Activated T-cell treated with anti-CD3 and anti-CD28 coated beads for 1 hour (primary cell): ENCODE measurements around the gene GALNTL6.
A peak's percentile ranks its signal among the peaks of the same experiment; 100 is the strongest.

ENCODE experiments used
- DNase-seq: peaks from one replicate; pipeline ENCODE4 v3.0.0-alpha.2; 2020; ENCODE audit warnings: low read depth

GALNTL6 gene

DNA sequence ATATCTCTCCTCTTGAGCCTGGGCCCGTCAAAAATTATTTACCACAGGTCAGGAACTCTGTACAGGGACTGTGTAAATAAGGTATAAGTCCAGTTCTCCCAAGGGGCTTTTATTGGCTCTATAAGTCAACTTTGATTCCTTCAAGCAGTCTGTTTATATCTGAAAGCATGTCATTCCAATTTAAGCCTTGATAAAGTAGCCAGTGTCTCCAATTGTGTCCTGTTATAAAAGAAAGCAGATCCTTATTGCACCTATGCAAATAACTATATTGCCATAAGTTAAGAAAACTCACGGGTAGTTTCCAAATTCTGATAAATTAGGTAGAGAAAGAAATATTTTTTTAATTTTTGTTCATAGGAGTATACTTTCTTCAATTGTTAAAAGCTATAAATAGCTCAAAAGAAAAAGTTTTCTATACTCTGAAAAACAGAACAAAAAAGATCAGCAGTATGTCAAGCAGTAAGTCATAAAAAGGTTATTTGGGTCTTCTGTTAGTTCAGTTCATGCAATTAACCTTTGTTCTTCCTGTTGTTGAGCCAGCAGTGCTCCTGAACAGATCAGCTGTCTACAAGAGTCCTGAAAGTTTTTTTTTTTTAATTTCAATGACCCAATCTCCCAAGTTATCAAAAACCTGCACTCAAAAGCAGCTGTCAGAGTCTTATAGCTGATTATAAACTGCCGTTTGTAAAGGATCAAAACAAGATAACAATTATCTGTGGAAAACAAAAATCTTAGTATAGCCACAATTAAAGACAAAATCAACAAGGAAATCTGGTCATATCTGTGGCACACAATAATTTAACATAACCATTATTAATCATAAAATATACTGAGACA is 1177.0 kb downstream of the GALNTL6 start:
- no peak for DNase-seq

DNA sequence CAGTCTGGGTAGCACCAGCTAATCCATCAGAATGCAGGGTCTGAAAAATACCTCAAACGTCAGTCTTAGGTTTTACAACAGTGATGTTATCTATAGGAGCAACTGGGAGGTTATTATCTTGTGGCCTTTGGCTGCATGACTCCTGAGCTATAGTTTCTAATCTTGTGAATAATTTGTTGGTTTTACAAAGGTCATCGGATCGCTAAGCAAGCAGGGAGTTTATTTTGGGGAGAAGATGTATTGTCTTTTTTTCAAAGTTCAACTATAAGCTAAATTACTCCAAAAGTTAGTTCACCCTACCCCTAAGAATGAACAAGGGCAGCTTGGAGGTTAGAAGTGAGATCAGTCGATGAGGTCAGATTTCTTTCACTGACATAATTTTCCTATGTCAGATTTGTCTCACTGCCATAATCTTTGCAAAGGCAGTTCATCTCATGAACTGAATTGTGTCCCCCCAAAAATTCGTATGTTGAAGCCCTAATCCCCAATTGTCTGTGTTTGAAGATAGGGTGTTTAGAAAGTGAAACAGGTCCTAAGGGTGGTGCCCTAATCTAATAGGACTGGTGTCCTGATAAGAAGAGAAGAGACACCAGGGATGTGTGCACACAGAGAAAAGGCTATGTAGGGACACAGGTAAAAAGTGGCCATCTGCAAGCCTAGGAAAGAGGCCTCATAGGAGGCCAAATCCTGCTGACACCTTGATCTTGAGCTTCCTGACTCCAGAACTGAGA is 1179.6 kb downstream of the GALNTL6 start:
- no peak for DNase-seq

DNA sequence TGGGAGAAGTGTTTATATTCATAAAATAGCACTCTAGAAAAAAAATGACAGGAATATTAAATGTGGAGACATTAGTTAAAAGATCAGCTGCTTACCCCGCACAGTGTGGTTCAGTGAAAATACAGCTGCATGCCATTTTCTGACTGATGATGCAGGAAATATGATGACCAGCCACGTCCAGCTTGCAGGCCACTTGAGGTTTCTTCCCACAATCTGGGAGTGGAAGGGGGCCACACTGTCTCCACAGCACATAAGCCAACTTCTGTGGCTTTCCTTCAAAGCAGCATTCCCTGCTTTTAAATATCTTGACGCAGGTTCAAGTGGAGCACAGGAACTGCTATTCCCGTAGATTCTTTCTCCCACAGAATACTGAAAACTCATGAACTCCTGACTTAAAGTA is 1182.0 kb downstream of the GALNTL6 start:
- no peak for DNase-seq

DNA sequence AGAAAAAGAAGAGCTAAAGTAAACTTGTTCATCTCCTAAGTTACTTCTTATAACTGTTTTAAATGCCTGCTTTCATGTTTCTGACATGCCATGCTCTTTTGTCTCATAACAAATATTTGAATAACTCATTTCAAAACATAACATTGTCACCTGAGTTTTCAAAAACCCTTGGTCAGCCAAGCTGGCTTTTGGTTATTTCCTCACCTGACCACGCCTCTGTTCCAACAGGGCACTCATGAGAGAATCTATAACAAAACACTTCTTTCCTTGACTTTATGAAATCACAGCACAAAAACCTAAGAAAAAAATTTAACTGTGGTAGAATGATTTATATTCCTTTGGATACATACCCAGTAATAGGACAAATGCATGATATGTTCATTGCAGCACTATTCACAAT is 1182.5 kb downstream of the GALNTL6 start:
- DNase-seq: no peak

DNA sequence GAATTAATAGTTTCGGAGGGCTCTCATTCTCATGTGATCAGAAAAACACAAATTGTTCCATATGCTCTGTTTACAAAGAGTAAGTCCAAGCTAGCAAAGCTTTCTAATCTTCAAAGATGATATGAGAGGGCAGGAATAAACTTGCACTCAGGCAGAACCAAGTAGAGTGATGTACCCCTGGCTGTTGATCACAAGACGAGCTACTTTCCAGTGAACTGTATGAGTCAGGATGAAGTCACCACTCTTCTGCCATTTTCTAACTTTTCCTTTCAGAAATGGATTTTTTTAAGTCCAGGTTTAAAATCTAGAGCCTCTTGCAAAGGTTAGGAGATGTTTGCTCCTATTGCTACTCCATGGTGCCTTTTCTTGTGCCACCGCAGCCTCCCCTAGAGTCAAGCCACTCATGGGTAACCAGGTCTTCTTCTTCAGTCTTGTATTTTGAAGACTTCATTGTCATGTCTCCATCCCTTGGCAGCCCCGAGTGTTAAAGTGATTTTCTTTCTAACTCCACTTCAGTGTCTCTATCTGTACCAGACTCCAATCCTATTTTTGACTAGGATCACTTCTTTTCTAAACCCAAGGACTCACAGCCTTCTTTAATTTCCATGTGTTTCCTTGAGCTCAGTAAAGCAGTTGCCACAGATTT is 1183.5 kb downstream of the GALNTL6 start:
- no peak for DNase-seq

DNA sequence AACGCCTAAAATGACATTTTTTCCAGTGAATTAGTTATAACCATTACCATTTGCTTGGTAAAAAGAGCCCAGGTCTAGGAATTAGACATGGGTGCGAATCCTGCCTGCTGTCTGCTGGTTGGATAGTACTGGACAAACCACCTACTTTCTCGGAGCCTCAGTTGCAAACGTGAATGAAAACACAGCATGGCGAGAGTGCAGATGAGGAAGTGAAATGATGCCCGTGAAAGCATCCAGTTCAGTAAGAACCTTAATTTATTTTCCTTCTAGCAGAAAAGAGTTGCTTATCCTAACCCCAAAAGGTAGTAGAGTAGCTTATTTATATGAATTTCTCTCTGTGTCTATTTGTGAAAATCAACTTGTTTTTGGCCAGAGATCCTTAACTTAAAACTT is 1184.0 kb downstream of the GALNTL6 start:
- DNase-seq: no peak

DNA sequence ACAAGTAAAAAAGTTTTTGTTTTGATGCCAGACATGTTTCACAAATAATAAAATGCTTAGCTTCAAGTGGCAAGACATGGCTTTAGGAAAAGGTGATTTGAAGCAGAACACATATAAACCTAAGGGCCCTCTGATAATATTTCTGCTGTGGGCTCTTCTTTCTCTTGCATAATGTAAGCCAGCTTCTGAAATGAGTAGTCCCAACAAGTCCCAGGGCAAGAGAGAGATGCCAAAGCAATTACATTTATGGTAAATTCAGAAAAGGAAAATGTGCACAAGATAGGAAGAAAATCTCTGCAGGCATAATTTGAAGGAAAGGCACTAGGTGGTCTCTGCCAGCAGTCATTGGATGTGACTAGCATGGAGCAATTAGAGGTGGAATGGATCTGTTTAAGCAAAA is 1184.7 kb downstream of the GALNTL6 start:
- no peak for DNase-seq

GRCh38 chr4:172998527-172999469 is 1185.6 kb downstream of the GALNTL6 start:
- no peak for DNase-seq

- no peak for DNase-seq
Measured at GRCh38 chr4:173001571-173001970, 1188.4 kb downstream of the GALNTL6 start.

DNA sequence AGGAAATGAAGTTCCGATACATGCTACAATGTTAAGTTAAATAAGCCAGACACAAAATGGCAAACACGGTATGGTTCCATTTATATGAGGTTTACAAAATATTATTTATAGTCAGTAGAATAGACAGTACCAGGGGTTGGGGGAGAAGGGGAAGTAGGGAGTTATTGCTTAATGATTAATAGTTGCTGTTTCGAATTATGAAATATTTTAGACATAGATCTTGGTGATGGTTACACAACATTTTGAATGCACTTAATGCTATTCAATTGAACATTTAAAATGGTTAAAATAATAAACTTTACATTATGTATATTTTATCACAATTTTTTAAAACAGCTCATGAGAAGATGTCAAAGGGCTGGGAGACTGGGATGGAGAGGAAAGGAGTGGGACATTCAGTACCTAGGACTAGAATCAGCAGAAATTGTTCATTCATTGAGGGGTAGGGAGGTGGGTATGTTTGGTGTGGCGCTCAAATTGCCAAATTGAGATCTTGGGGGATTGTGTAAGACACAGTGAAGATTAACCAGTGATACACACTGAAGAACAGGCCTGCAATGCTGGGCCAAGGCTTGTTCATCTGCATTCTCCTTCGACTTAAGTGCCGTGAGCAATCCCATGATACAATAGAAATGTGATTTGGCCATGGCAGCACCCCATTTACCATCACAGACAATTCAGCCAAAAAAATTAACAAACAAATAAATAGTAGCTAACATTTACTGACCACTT is 1189.8 kb downstream of the GALNTL6 start:
- DNase-seq: no peak

GRCh38 chr4:173005912-173006633 is 1192.9 kb downstream of the GALNTL6 start:
- no peak for DNase-seq

DNA sequence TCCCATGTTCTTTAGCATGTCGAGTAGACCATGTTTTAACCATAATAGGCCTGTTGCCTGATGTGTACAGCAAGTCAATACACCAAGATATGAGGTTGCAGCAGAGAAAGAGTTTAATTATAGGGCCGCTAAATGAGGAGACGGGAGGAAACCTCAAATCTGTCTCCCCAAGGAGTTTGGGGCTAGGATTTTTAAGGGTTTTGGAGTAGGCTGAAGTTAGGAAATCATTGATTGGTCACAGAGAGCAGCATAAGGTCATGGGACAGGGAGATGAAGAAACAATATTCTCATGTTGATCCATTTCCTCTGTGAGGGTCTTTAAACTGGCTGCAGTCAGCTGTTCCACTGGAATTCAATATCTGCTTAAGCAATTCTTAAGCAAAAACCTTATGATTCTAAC is 1195.2 kb downstream of the GALNTL6 start:
- DNase-seq: no peak

- DNase-seq: no peak
Measured at GRCh38 chr4:173009129-173009823, 1196.1 kb downstream of the GALNTL6 start.

- no peak for DNase-seq
Measured at GRCh38 chr4:173012608-173013007, 1199.4 kb downstream of the GALNTL6 start.

DNA sequence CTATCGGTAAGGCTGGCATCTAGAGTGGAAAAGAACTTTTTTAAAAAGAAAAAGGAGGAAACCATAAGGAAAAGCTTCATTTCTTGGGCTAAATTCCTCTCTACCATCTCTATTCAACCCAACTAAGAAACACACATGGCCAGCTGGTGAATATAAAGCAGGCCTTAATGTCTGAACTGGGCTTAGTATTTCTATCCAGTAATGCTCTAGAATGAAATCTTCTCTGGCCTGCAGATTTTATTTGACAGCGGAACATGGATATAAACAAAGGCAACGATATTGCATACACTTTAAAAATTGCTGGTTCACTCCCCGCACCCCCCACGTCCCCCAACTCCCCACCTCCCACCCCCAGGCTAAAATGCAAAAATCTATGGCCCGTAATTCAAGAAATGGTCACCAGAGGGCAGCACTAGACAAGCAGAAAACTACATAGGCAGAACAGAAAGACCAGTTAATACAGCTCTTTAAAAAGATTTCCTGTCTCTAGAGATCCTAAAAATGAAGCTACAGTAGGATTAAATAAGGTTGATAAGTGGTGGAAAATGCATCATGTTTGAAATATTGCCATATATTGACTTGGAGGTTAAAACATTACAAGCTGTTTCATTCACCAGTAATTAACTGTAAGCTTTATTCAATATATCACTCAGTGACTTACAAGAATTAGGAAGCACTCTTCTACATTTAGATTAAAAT is 1200.2 kb downstream of the GALNTL6 start:
- DNase-seq: peak; percentile 38

DNA sequence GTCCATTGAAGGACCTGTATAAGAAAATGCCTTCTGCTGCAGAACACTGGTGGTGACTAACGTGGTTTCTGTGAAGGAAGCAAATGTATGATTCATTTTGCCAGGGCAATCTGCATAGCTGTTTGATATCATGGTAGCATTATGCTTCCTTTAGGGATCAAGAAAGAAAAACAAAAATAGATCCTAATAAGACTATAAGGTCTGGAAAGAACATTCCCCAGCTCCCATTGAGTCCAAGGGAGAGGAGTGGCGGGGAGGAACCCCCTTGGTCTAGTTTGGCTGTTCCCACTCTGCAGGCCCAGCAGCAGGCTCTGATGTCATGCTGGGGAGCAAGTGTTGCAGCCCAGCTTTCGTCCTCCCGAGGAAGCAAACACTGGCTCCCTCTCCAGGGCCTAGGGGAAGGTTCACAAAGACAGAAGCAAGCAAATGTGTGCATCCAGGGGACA is 1200.9 kb downstream of the GALNTL6 start:
- DNase-seq: no peak

DNA sequence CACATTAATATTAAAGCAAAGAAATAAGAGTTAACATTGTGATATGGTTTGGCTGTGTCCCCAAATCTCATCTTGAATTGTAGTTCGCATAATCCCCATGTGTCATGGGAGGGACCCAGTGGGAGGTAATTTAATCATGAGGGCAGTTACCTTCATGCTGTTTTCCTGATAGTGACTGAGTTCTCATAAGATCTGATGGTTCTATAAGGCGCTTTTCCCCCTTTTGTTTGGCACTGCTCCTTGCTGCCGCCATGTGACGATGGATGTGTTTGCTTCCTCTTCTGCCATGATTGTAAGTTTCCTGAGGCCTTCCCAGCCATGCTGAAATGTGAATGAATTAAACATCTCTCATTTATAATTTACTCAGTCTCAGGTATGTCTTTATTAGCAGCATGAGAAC is 1201.6 kb downstream of the GALNTL6 start:
- DNase-seq: no peak

- DNase-seq: no peak
Measured at GRCh38 chr4:173017802-173018201, 1204.6 kb downstream of the GALNTL6 start.

GRCh38 chr4:173018446-173018845 is 1205.2 kb downstream of the GALNTL6 start:
- no peak for DNase-seq
